Measurements from ENCODE around the gene MACROD1.

Gene MACROD1

DNA sequence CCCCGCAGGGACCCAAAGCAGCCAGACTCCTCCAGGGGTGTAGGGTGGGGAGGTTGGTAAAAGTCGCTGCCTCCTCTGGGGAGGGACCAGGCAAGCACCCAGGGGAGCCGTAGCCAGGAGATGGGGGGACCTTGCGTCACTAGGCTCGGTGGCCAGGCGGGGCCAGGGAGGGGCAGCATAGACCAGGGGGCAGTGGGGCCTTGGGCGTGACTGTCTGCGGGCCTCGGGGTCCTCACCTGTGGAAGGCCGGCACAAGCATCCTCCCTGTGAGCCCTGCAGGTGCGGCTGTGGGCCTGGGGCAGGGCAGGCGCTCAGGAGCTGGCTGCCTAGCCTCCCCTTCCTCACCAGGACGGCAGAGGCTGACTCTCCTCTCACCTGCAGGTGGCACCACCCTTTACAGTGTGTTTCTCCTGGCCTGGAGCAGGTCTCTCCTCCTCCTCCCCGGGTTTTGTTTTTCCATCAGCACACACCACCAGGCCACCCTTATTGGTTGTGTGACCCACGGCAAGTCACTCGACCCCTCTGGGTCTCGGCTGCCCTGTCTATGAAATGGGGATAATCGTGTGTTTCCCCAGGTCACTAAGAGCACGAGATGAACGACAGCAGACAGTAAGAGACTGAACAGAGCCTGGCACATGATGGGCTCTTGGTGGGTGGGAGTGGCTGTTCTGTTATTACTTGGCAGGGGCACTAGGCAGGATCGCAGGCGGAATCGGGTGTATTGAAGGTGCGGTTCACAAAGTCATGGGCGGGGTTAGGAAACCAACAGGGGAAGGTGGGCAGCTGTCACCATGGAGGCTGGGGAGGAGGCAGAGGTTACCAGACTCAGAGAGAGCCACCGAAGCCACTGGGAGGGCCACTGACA lies 77.5 kb downstream of the MACROD1 start:
- TF ChIP-seq, protein P1, sequence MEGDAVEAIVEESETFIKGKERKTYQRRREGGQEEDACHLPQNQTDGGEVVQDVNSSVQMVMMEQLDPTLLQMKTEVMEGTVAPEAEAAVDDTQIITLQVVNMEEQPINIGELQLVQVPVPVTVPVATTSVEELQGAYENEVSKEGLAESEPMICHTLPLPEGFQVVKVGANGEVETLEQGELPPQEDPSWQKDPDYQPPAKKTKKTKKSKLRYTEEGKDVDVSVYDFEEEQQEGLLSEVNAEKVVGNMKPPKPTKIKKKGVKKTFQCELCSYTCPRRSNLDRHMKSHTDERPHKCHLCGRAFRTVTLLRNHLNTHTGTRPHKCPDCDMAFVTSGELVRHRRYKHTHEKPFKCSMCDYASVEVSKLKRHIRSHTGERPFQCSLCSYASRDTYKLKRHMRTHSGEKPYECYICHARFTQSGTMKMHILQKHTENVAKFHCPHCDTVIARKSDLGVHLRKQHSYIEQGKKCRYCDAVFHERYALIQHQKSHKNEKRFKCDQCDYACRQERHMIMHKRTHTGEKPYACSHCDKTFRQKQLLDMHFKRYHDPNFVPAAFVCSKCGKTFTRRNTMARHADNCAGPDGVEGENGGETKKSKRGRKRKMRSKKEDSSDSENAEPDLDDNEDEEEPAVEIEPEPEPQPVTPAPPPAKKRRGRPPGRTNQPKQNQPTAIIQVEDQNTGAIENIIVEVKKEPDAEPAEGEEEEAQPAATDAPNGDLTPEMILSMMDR (IDR thresholded peaks at IDR 0.05; ENCODE audit: extremely low read depth, insufficient read depth, missing control alignments), result peak; percentile 29
- DNase-seq (ENCODE audit: low spot score), result no peak
- in situ Hi-C loops (cut with MboI; ENCODE audit: low pct_unique_long_range_greater_than_20kb, low sequenced_read_pairs, unreplicated experiment), result no loop called here

DNA sequence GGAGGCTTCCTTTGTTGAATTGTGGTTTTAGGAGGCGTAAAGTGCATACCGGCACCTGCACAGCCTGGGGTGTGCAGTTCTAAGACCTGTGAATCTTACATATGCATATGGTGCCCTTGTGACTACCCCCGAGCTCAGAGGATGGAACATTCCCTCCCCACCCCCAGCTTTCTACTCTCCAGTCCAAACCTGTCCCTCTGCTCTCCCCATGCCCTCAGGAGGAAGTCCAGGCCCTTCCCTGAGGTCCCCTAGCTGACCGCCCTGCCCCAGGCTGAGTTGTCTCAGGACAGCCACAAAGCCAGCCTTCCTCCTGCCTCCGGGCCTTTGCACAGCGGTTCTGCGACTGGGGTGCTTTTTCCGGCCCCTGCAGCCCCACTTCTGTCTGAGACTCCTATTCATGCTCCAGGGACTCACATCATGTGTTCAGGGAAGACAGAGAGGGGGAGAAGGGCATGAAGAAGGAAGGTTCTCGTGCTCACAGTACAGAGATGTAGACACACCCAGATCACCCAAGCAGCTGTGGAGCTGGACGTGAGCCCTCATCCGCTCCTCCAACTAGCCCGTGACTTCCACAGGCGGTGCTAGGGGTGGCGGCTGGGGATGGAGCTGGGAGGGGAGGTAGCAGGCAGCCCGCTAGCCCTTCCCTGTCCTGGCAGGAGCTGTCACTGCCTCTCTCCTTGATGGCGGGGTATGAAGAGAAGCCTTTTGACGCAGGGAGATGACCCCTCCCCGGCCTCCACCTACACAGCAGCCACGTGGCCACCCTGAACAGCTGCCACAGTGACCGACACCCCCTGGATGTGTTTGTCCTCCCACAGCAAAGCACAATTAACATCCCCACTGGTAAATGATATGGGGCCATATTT lies 79.4 kb downstream of the MACROD1 start:
- TF ChIP-seq, protein P1 (IDR thresholded peaks at IDR 0.05; ENCODE audit: extremely low read depth, insufficient read depth, missing control alignments), result no peak
- in situ Hi-C loops (cut with MboI; ENCODE audit: low pct_unique_long_range_greater_than_20kb, low sequenced_read_pairs, unreplicated experiment), result no loop called here
- DNase-seq (ENCODE audit: low spot score), result no peak

DNA sequence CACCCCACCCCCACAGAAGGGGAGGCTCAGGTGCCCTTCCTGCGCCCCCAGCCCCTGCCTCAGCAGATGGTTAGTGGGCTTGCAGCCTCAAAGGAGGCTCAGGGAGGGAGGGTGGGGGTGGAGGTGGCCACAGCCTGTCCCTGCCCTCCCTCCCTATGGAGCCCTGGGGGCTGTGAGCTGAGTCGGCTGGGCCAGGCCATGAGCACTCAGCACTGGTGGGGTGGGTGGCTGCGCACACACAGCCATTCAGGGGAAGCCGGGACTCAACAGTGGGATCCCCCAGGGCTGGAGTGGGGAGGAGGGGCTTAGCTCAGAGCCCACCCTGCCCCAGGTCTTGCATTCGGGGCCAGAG lies 80.0 kb downstream of the MACROD1 start:
- in situ Hi-C loops (cut with MboI; ENCODE audit: low pct_unique_long_range_greater_than_20kb, low sequenced_read_pairs, unreplicated experiment), result no loop called here
- TF ChIP-seq, protein P1 (IDR thresholded peaks at IDR 0.05; ENCODE audit: extremely low read depth, insufficient read depth, missing control alignments), result no peak
- no peak for DNase-seq (ENCODE audit: low spot score)

DNA sequence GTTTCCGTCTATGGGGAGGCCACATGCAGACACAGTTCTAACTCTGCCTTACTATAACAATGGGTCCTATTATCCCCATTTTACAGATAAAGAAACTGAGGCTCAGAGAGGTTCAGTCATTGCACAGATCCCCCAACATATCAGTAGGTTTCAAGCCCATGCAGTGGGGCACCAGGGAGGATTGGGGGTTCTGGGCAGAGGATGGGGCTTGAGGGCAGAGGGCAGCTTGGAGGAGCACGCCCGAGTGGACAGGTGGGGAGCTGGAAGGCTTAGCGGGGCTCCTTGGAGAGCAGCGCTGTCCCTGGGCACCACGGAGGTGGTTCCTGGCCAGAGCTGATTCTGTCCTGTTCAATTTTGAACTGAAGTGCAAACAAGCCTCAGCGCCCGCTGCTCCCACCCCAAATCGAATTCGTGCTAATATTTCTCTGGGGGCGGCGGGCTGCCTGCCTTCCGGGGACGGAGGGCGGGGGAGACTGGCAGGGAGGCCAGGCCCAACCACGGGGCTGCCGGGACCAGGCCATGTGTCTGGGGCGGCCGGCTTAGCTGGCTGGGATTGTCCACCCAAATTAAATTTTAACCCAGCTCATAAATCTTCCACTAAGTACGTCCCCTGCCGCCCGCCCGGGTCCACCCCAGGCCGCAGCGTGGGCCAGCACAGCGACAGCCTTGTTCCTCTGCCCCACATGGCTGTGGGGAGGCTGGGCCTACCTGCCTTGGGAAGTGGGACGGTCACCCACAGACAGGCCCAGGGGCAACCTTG lies 80.8 kb downstream of the MACROD1 start:
- in situ Hi-C loops (cut with MboI; ENCODE audit: low pct_unique_long_range_greater_than_20kb, low sequenced_read_pairs, unreplicated experiment), result no loop called here
- TF ChIP-seq, protein P1 (IDR thresholded peaks at IDR 0.05; ENCODE audit: extremely low read depth, insufficient read depth, missing control alignments), result no peak
- DNase-seq (ENCODE audit: low spot score), result no peak

DNA sequence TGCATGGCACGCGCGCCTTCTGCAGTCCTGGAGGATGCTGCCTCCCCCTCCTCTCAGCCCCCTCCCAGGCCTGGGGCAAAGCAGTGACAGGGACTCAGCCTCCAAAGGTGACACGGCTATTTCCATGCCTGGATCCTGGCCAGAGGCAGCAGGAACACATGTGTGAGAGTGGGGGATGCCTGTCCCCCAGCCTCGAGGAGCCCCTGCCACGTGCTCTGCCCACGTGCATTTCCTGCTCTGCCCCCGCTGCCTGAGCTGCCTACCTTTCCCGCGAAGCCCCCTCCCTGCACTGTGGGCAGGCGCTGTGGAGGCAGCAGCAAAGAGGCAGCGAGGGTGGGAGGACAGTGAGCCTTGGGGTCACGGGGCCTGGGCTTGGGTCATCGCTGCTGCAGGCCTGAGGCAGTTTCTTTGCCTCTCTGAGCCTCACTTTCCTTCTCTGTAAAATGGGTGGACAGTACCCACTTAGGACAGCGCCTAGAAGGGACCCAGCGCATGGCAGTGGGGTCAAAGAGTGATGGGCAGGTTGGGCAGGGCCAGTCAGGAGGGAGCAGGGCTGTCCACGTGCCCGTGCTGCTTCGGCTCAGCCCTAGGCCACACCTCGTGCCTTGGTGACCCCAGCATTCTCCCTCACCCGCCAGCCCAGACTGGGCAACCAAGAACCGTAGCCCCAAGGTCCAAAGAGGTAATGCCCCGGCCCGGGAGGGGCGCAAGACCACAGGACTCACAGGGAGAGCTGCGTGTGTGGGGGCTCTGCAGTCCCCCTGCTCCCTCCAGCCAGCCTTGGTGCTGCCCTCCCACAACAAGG lies 81.6 kb downstream of the MACROD1 start:
- no peak for DNase-seq (ENCODE audit: low spot score)
- in situ Hi-C loops (cut with MboI; ENCODE audit: low pct_unique_long_range_greater_than_20kb, low sequenced_read_pairs, unreplicated experiment), result no loop called here
- TF ChIP-seq, protein P1 (IDR thresholded peaks at IDR 0.05; ENCODE audit: extremely low read depth, insufficient read depth, missing control alignments), result no peak
